Peyer's patch (tissue), 4 donors: ENCODE measurements around the gene ETV6. TPM values are rescaled to one million over a fixed set of nuclear protein-coding genes. Genes with fewer than 3 reads are reported as not detected.

Experiments used
- DNase-seq, 3 donors: peaks; one replicate each; pipeline ENCODE4 v3.0.0-alpha.2; 2017 to 2019
- H3K27ac ChIP-seq, 4 donors: fragments of 200-600 bp; sonication (generic); one replicate each; pipeline ENCODE4 v1.5.1; 2016 to 2019
- H3K27me3 ChIP-seq, 2 donors: fragments of 200-600 bp; sonication (generic); one replicate each; pipeline ENCODE4 v1.5.1; 2019
- H3K36me3 ChIP-seq, 3 donors: fragments of 200-600 bp; sonication (generic); one replicate each; pipeline ENCODE4 v1.5.1; 2016 to 2019
- H3K4me1 ChIP-seq, 4 donors: fragments of 200-600 bp; sonication (generic); one replicate each; pipeline ENCODE4 v1.5.1; 2016 to 2019
- H3K4me3 ChIP-seq, 4 donors: fragments of 200-600 bp; sonication (generic); 1 replicate in 3 of 4; 2 replicates in 1 of 4; pipeline ENCODE4 v1.5.1; 2016 to 2019; ENCODE audit warnings: mild to moderate bottlenecking in 1 of 4
- H3K9me3 ChIP-seq, 4 donors: fragments of 200-600 bp; sonication (generic); one replicate each; pipeline ENCODE4 v1.5.1; 2016 to 2019; ENCODE audit warnings: mild to moderate bottlenecking in 1 of 4
- POLR2A ChIP-seq, 2 donors: fragments of 450-650 bp; IDR thresholded peaks; one replicate each; pipeline ENCODE4 v1.5.1; 2017; ENCODE audit warnings: antibody characterized with exemption in 2 of 2, mild to moderate bottlenecking in 2 of 2, moderate library complexity in 2 of 2
- total RNA-seq, 4 donors: library from RNA; depleted of rRNA; stranded (reverse); fragments of >200 nt; gene quantifications; one replicate each; pipeline ENCODE4 v1.1.0, GENCODE V29; 2016
- TF ChIP-seq, protein P1 (sequence below), 6 experiments: fragments of 450-650 bp in 4 of 6; fragments of 200-600 bp in 2 of 6; sonication (generic) in 1 of 6; IDR thresholded peaks; one replicate each; pipeline ENCODE4 v1.5.1; 2017 to 2019; ENCODE audit warnings: antibody characterized with exemption in 6 of 6, mild to moderate bottlenecking in 3 of 6, moderate library complexity in 1 of 6

ETV6 gene
- total RNA-seq, 4 donors from 2014 or later, result 35.4 to 49.5 (median 42.2) TPM

GRCh38 chr12:11668611-11669010, 19.1 kb downstream of the ETV6 start:
- TF ChIP-seq, protein P1, sequence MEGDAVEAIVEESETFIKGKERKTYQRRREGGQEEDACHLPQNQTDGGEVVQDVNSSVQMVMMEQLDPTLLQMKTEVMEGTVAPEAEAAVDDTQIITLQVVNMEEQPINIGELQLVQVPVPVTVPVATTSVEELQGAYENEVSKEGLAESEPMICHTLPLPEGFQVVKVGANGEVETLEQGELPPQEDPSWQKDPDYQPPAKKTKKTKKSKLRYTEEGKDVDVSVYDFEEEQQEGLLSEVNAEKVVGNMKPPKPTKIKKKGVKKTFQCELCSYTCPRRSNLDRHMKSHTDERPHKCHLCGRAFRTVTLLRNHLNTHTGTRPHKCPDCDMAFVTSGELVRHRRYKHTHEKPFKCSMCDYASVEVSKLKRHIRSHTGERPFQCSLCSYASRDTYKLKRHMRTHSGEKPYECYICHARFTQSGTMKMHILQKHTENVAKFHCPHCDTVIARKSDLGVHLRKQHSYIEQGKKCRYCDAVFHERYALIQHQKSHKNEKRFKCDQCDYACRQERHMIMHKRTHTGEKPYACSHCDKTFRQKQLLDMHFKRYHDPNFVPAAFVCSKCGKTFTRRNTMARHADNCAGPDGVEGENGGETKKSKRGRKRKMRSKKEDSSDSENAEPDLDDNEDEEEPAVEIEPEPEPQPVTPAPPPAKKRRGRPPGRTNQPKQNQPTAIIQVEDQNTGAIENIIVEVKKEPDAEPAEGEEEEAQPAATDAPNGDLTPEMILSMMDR (IDR thresholded peaks at IDR 0.05), result no peak
- TF ChIP-seq POLR2A (IDR thresholded peaks at IDR 0.05), result no peak
- peaks cover 0 to 8% (median 0%) of the 10 kb centered on the region in 4 donors for H3K4me1 ChIP-seq
- H3K27ac ChIP-seq, result no peak overlapping the region
- H3K4me3 ChIP-seq, result no peak overlapping the region
- no peaks in the 10 kb centered on the region for H3K27me3 ChIP-seq
- no peaks in the 10 kb centered on the region for H3K36me3 ChIP-seq
- H3K9me3 ChIP-seq, result no peaks in the 10 kb centered on the region
- DNase-seq, result no peak

GRCh38 chr12:11669348-11669747, 19.9 kb downstream of the ETV6 start:
- no peaks in the 10 kb centered on the region for H3K9me3 ChIP-seq
- no peak for DNase-seq
- H3K4me1 ChIP-seq, result peaks cover 0 to 8% (median 0%) of the 10 kb centered on the region in 4 donors
- H3K27ac ChIP-seq, result no peak overlapping the region
- TF ChIP-seq POLR2A (IDR thresholded peaks at IDR 0.05), result no peak
- TF ChIP-seq, protein P1 (IDR thresholded peaks at IDR 0.05), result no peak
- H3K27me3 ChIP-seq, result no peaks in the 10 kb centered on the region
- H3K36me3 ChIP-seq, result no peaks in the 10 kb centered on the region
- H3K4me3 ChIP-seq, result no peak overlapping the region

- Histone ChIP-seq H3K4me3 (no peak overlapping the region), H3K27me3 (no peaks in the 10 kb centered on the region), H3K27ac (peak overlapping the region in 1 of 4 donors; percentile 1), H3K36me3 (no peaks in the 10 kb centered on the region), H3K4me1 (peaks cover 0 to 22% (median 0%) of the 10 kb centered on the region in 4 donors), H3K9me3 (no peaks in the 10 kb centered on the region)
- no peak for DNase-seq
- no peak for TF ChIP-seq POLR2A (IDR thresholded peaks at IDR 0.05)
- TF ChIP-seq, protein P1 (IDR thresholded peaks at IDR 0.05), result no peak
These were observed 23.1 kb downstream of the ETV6 start for GRCh38 chr12:11672256-11673191.

DNA sequence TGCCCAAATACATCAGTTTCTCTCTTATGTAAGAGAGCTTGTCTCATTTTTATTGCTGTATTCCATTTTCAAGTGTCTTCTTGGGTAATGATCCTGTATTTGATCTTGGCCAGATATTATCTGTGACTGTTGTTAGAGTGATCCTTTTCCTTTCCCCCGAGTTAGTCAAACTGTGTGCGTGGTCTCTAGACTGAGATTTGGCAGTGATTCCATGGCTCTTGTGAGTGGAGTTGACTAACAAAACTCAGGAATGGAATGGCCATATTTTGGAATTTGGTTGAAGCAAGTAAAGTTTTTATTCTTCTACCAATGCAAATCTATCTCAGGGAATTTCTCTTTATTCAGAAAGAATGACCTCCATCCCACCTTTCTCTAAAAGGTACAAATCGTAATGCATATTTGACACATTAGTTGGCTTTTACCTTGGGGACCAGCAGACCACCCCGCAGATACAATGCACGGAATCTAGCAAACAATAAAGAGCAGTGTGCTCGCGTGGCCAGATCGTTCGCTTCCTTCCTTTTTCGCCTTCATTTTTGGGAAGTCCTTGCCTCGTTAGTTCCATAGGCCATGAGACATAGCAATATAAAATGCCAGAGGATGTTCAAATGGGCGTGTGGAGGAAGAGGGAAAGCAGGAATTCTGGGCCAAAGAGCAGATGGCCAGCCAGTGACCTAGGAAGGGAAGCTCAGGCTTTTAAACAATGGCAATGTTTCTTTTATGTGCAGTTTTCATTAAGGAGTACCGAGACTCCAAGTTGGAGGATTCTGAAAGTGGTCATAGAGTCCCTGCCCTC, 24.4 kb downstream of the ETV6 start:
- H3K36me3 ChIP-seq, result no peaks in the 10 kb centered on the region
- no peak overlapping the region for H3K4me3 ChIP-seq
- peaks cover 0 to 22% (median 0%) of the 10 kb centered on the region in 4 donors for H3K4me1 ChIP-seq
- H3K27me3 ChIP-seq, result no peaks in the 10 kb centered on the region
- DNase-seq, result no peak
- H3K9me3 ChIP-seq, result no peaks in the 10 kb centered on the region
- TF ChIP-seq, protein P1 (IDR thresholded peaks at IDR 0.05), result no peak
- TF ChIP-seq POLR2A (IDR thresholded peaks at IDR 0.05), result no peak
- peak overlapping the region in 1 of 4 donors; percentile 40 for H3K27ac ChIP-seq

DNA sequence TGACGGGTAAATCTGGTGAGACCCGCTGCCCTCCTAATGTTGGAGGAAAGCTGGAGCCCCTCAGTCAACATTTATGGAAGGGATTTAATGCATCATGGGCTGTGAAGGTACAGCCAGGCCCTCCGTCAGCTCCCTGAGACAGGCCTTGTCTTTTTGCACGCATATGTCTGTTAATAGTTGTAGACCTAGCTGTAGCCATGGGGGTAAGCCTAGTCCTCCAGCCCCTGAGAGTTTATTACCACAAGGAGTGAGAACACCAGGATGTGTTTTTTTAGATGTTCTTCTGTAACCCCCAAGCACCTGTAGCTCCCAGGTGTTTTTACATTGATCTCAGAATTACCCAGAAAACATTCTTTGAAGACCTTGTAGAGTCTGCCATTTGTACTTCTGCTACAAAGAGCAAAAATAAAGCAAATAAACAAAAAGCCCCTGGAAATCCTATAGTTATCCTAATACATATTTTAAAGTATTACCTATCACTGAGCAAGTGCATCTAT, 25.5 kb downstream of the ETV6 start:
- Histone ChIP-seq H3K27me3 (no peaks in the 10 kb centered on the region), H3K4me3 (no peak overlapping the region), H3K36me3 (no peaks in the 10 kb centered on the region), H3K9me3 (no peaks in the 10 kb centered on the region), H3K27ac (peak overlapping the region in 2 of 4 donors; percentile 15 to 40), H3K4me1 (peaks cover 0 to 28% (median 0%) of the 10 kb centered on the region in 4 donors)
- no peak for TF ChIP-seq POLR2A (IDR thresholded peaks at IDR 0.05)
- TF ChIP-seq, protein P1 (IDR thresholded peaks at IDR 0.05), result no peak
- no peak for DNase-seq
